HepG2 (cell line): Measurements from ENCODE around the gene KLK14. TPM values are rescaled to one million over a fixed set of nuclear protein-coding genes. Genes with fewer than 3 reads are reported as not detected.
A peak's percentile ranks its signal among the peaks of the same experiment; 100 is the strongest.

Source experiments
- FOXJ3 ChIP-seq: sonication (generic); formaldehyde crosslinking; IDR thresholded peaks from 2 replicates; pipeline ENCODE4 v1.4.0; 2020; ENCODE audit warnings: missing genetic modification reagents, mild to moderate bottlenecking, borderline replicate concordance
- FOXO1 ChIP-seq: sonication (generic); formaldehyde crosslinking; IDR thresholded peaks from 2 replicates; pipeline ENCODE4 v1.4.0; 2020; ENCODE audit warnings: missing genetic modification reagents
- ISL2 ChIP-seq: sonication (generic); formaldehyde crosslinking; IDR thresholded peaks from 2 replicates; pipeline ENCODE4 v1.5.0; 2020; ENCODE audit warnings: missing genetic modification reagents
- LCORL ChIP-seq, 2 experiments: fragments of 450-650 bp in 1 of 2; sonication (generic) in 1 of 2; formaldehyde crosslinking in 1 of 2; IDR thresholded peaks; 2 replicates each; pipeline versions ENCODE4 v1.5.0 to v1.6.1; 2017 to 2020; ENCODE audit warnings: antibody characterized with exemption in 1 of 2, missing genetic modification reagents in 1 of 2
- MED13 ChIP-seq: sonication (generic); formaldehyde crosslinking; IDR thresholded peaks from 2 replicates; pipeline ENCODE4 v1.5.0; 2020; ENCODE audit warnings: missing genetic modification reagents
- NFKB2 ChIP-seq: sonication (generic); formaldehyde crosslinking; IDR thresholded peaks from 2 replicates; pipeline ENCODE4 v1.4.0; 2020; ENCODE audit warnings: missing genetic modification reagents, borderline replicate concordance
- SRSF1 ChIP-seq: fragments of 200-400 bp; formaldehyde crosslinking; optimal IDR thresholded peaks from 2 replicates; pipeline ENCODE3; 2017; ENCODE audit warnings: mild to moderate bottlenecking, low read depth, low read length, moderate library complexity
- TBL1XR1 ChIP-seq: fragments of 150-350 bp; IDR thresholded peaks from 2 replicates; pipeline ENCODE4 v1.6.1; 2014; ENCODE audit warnings: borderline replicate concordance, low read length; ENCODE audit not compliant: partially characterized antibody
- ZMAT3 ChIP-seq: sonication (generic); formaldehyde crosslinking; conservative IDR thresholded peaks from 2 replicates; pipeline ENCODE4 v1.7.0; 2021; ENCODE audit warnings: missing genetic modification reagents
- ZNF337 ChIP-seq: sonication (generic); formaldehyde crosslinking; IDR thresholded peaks from 2 replicates; pipeline ENCODE4 v1.5.1; 2020; ENCODE audit warnings: missing genetic modification reagents, low read depth, mild to moderate bottlenecking, borderline replicate concordance
- ZNF83 ChIP-seq: sonication (generic); formaldehyde crosslinking; IDR thresholded peaks from 2 replicates; pipeline ENCODE4 v1.4.0; 2020; ENCODE audit warnings: missing genetic modification reagents, mild to moderate bottlenecking, borderline replicate concordance
- polyA plus RNA-seq, 8 experiments: library from polyadenylated mRNA; depleted of rRNA in 3 of 8; stranded (reverse) in 7 of 8; unstranded in 1 of 8; fragments of >200 nt; fragmentation: Illumina TruSeq in 4 of 8; extraction: Trizol in 4 of 8; gene quantifications; 2 replicates each; pipeline versions ENCODE4 v1.2.1 to v1.2.3, GENCODE V29; 2011 to 2016; ENCODE audit warnings: low read depth in 4 of 8, missing spikeins in 1 of 8, mixed read lengths in 1 of 8; ENCODE audit not compliant: insufficient read depth in 1 of 8
- total RNA-seq, 5 experiments: library from RNA; depleted of rRNA; stranded (reverse); fragments of >200 nt; fragmentation: Illumina TruSeq; extraction: Trizol; gene quantifications; 2 replicates each; pipeline ENCODE4 v1.2.3, GENCODE V29; 2016; ENCODE audit warnings: low read depth in 1 of 5
- TF ChIP-seq, protein P1 (sequence below): IDR thresholded peaks from 2 replicates; pipeline ENCODE4 v1.4.0; 2020; ENCODE audit warnings: mild to moderate bottlenecking, missing genetic modification reagents
- TF ChIP-seq, protein P2 (sequence below): sonication (generic); formaldehyde crosslinking; IDR thresholded peaks from 2 replicates; pipeline ENCODE4 v1.4.0; 2020; ENCODE audit warnings: mild to moderate bottlenecking, missing genetic modification reagents
- TF ChIP-seq, protein P3 (sequence below): sonication (generic); formaldehyde crosslinking; IDR thresholded peaks from 2 replicates; pipeline ENCODE4 v1.4.0; 2020; ENCODE audit warnings: missing genetic modification reagents
- TF ChIP-seq, protein P4 (sequence below): sonication (generic); formaldehyde crosslinking; IDR thresholded peaks from 2 replicates; pipeline ENCODE4 v1.5.0; 2020; ENCODE audit warnings: mild to moderate bottlenecking, missing genetic modification reagents, borderline replicate concordance

Gene KLK14
- total and polyA plus RNA-seq, 2 of the 13 experiments (the other 11 are each of a cell fraction or from before 2014, with no cell fraction given) = not detected

DNA sequence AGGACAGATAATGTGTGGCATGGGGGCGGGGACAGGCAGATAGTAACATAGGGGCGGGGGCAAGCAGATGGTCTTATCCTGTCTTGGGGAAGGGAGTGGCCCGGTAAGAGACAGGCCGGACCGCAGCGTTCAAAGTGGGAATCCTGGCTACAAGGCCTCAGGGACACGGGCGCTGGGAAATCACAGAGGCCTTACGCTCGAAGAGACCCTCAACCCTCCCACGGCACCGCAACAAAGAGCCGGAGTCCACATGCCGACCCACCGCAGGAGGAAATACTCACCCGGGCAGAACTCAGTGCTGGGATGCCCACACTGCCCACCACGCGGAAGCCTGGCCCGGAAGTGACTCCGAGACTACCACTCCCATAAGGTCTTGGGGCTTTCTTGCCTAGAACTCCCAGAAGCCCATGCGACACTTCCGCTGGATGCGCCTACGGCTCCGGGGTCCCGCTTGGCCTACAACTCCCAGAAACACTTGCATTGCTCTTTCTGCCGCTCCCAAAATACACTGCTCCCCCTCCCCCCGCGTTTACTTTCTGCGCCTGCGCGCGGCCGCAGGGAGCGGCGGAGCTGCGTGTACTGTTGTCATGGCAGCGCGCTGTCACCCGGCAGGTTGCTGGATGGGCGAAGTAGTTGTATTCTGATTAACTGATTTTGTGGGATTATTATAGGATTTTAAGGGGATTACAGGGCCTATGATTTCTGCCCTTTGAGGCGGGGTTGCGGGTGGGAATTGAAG, 25.5 kb upstream of the KLK14 start, which contains the start of gene CTU1 (continued):
- peak; percentile 44; the same call in 1 of the 2 replicates for TF ChIP-seq FOXJ3
- no peak for TF ChIP-seq LCORL (IDR thresholded peaks at IDR 0.05)
- no peak for TF ChIP-seq LCORL (CRISPR knock-in tag; IDR thresholded peaks at IDR 0.05)
- peak; percentile 63; the same call in 1 of the 2 replicates for TF ChIP-seq ISL2 (CRISPR knock-in tag)
- peak; percentile 74; the same call in 1 of the 2 replicates for TF ChIP-seq NFKB2
- TF ChIP-seq MED13 = 0 out of 2 replicates have a peak, but pooled peaks have one; percentile 50
- TF ChIP-seq, protein P1, sequence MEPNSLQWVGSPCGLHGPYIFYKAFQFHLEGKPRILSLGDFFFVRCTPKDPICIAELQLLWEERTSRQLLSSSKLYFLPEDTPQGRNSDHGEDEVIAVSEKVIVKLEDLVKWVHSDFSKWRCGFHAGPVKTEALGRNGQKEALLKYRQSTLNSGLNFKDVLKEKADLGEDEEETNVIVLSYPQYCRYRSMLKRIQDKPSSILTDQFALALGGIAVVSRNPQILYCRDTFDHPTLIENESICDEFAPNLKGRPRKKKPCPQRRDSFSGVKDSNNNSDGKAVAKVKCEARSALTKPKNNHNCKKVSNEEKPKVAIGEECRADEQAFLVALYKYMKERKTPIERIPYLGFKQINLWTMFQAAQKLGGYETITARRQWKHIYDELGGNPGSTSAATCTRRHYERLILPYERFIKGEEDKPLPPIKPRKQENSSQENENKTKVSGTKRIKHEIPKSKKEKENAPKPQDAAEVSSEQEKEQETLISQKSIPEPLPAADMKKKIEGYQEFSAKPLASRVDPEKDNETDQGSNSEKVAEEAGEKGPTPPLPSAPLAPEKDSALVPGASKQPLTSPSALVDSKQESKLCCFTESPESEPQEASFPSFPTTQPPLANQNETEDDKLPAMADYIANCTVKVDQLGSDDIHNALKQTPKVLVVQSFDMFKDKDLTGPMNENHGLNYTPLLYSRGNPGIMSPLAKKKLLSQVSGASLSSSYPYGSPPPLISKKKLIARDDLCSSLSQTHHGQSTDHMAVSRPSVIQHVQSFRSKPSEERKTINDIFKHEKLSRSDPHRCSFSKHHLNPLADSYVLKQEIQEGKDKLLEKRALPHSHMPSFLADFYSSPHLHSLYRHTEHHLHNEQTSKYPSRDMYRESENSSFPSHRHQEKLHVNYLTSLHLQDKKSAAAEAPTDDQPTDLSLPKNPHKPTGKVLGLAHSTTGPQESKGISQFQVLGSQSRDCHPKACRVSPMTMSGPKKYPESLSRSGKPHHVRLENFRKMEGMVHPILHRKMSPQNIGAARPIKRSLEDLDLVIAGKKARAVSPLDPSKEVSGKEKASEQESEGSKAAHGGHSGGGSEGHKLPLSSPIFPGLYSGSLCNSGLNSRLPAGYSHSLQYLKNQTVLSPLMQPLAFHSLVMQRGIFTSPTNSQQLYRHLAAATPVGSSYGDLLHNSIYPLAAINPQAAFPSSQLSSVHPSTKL (CRISPR knock-in tag) = peak; percentile 50; the same call in 1 of the 2 replicates
- peak; percentile 67; the same call in 1 of the 2 replicates for TF ChIP-seq ZNF83 (CRISPR knock-in tag)
- TF ChIP-seq, protein P2, sequence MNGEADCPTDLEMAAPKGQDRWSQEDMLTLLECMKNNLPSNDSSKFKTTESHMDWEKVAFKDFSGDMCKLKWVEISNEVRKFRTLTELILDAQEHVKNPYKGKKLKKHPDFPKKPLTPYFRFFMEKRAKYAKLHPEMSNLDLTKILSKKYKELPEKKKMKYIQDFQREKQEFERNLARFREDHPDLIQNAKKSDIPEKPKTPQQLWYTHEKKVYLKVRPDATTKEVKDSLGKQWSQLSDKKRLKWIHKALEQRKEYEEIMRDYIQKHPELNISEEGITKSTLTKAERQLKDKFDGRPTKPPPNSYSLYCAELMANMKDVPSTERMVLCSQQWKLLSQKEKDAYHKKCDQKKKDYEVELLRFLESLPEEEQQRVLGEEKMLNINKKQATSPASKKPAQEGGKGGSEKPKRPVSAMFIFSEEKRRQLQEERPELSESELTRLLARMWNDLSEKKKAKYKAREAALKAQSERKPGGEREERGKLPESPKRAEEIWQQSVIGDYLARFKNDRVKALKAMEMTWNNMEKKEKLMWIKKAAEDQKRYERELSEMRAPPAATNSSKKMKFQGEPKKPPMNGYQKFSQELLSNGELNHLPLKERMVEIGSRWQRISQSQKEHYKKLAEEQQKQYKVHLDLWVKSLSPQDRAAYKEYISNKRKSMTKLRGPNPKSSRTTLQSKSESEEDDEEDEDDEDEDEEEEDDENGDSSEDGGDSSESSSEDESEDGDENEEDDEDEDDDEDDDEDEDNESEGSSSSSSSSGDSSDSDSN (CRISPR knock-in tag) = peak; percentile 25; the same call in 1 of the 2 replicates
- no peak for TF ChIP-seq TBL1XR1
- TF ChIP-seq SRSF1 = peak; percentile 29
- TF ChIP-seq FOXO1 = peak; percentile 41; the same call in 1 of the 2 replicates
- TF ChIP-seq ZNF337 (CRISPR knock-in tag) = no peak
- TF ChIP-seq ZMAT3 = 0 out of 2 replicates have a peak, but pooled peaks have one; percentile 22
- TF ChIP-seq, protein P3, sequence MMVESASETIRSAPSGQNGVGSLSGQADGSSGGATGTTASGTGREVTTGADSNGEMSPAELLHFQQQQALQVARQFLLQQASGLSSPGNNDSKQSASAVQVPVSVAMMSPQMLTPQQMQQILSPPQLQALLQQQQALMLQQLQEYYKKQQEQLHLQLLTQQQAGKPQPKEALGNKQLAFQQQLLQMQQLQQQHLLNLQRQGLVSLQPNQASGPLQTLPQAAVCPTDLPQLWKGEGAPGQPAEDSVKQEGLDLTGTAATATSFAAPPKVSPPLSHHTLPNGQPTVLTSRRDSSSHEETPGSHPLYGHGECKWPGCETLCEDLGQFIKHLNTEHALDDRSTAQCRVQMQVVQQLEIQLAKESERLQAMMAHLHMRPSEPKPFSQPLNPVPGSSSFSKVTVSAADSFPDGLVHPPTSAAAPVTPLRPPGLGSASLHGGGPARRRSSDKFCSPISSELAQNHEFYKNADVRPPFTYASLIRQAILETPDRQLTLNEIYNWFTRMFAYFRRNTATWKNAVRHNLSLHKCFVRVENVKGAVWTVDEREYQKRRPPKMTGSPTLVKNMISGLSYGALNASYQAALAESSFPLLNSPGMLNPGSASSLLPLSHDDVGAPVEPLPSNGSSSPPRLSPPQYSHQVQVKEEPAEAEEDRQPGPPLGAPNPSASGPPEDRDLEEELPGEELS (CRISPR knock-in tag) = peak; percentile 54; the same call in 1 of the 2 replicates
- TF ChIP-seq, protein P4, sequence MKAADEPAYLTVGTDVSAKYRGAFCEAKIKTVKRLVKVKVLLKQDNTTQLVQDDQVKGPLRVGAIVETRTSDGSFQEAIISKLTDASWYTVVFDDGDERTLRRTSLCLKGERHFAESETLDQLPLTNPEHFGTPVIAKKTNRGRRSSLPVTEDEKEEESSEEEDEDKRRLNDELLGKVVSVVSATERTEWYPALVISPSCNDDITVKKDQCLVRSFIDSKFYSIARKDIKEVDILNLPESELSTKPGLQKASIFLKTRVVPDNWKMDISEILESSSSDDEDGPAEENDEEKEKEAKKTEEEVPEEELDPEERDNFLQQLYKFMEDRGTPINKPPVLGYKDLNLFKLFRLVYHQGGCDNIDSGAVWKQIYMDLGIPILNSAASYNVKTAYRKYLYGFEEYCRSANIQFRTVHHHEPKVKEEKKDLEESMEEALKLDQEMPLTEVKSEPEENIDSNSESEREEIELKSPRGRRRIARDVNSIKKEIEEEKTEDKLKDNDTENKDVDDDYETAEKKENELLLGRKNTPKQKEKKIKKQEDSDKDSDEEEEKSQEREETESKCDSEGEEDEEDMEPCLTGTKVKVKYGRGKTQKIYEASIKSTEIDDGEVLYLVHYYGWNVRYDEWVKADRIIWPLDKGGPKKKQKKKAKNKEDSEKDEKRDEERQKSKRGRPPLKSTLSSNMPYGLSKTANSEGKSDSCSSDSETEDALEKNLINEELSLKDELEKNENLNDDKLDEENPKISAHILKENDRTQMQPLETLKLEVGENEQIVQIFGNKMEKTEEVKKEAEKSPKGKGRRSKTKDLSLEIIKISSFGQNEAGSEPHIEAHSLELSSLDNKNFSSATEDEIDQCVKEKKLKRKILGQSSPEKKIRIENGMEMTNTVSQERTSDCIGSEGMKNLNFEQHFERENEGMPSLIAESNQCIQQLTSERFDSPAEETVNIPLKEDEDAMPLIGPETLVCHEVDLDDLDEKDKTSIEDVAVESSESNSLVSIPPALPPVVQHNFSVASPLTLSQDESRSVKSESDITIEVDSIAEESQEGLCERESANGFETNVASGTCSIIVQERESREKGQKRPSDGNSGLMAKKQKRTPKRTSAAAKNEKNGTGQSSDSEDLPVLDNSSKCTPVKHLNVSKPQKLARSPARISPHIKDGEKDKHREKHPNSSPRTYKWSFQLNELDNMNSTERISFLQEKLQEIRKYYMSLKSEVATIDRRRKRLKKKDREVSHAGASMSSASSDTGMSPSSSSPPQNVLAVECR (CRISPR knock-in tag) = peak; percentile 90
